Measurements from ENCODE around the gene RGS11. TPM values are rescaled to one million over a fixed set of nuclear protein-coding genes. Genes with fewer than 3 reads are reported as not detected.

Gene RGS11
- total and polyA plus RNA-seq, 12 donors: 0.83 to 98.6 (median 6.1) TPM

GRCh38 chr16:245105-245504 is 30.6 kb downstream of the RGS11 start:
- Histone ChIP-seq H3K27ac (no peak overlapping the region), H3K36me3 (replicated peaks in 1 of 2) (peaks cover 0 to 9% of the 10 kb centered on the region in 2 donors), H3K27me3 (no peaks in the 10 kb centered on the region), H3K4me1 (replicated peaks in 1 of 2) (no peaks in the 10 kb centered on the region), H3K4me3 (no peak overlapping the region), H3K9me3 (replicated peaks in 1 of 3) (no peaks in the 10 kb centered on the region)
- 93 to 95% (median 94%) methylated on average over 9 of the region's 9 CpGs for WGBS, 4 donors
- DNase-seq: no peak
- TF ChIP-seq CTCF (IDR thresholded peaks at IDR 0.05): no peak
- TF ChIP-seq POLR2A (IDR thresholded peaks at IDR 0.05): no peak
- intact Hi-C loops (cut with DNase I): no loop called here

- Histone ChIP-seq H3K27ac (no peak overlapping the region), H3K4me3 (no peak overlapping the region), H3K9me3 (replicated peaks in 1 of 3) (no peaks in the 10 kb centered on the region), H3K36me3 (replicated peaks in 1 of 2) (no peaks in the 10 kb centered on the region), H3K27me3 (no peaks in the 10 kb centered on the region), H3K4me1 (replicated peaks in 1 of 2) (no peaks in the 10 kb centered on the region)
- intact Hi-C loops (cut with DNase I): no loop called here
- no peak for DNase-seq
- TF ChIP-seq CTCF (IDR thresholded peaks at IDR 0.05) (no peak), POLR2A (IDR thresholded peaks at IDR 0.05) (no peak)
- 80 to 87% (median 85%) methylated on average over 4 of the region's 4 CpGs for WGBS, 4 donors
These were observed 32.4 kb downstream of the RGS11 start for GRCh38 chr16:243348-243747.

- no peak for DNase-seq
- 84 to 92% (median 89%) methylated on average over 10 of the region's 10 CpGs for WGBS, 4 donors
- Histone ChIP-seq H3K4me1 (replicated peaks in 1 of 2) (no peaks in the 10 kb centered on the region), H3K9me3 (replicated peaks in 1 of 3) (no peaks in the 10 kb centered on the region), H3K27ac (no peak overlapping the region), H3K27me3 (no peaks in the 10 kb centered on the region), H3K4me3 (no peak overlapping the region), H3K36me3 (replicated peaks in 1 of 2) (no peaks in the 10 kb centered on the region)
- intact Hi-C loops (cut with DNase I): no loop called here
- TF ChIP-seq CTCF (IDR thresholded peaks at IDR 0.05) (no peak), POLR2A (IDR thresholded peaks at IDR 0.05) (no peak)
These were observed 33.5 kb downstream of the RGS11 start for GRCh38 chr16:242281-242680.

- Histone ChIP-seq H3K4me1 (replicated peaks in 1 of 2) (peaks cover 3 to 4% of the 10 kb centered on the region in 2 donors), H3K9me3 (replicated peaks in 1 of 3) (no peaks in the 10 kb centered on the region), H3K36me3 (replicated peaks in 1 of 2) (no peaks in the 10 kb centered on the region), H3K27me3 (no peaks in the 10 kb centered on the region), H3K27ac (no peak overlapping the region), H3K4me3 (no peak overlapping the region)
- no peak for DNase-seq
- intact Hi-C loops (cut with DNase I): no loop called here
- WGBS, 4 donors: 91 to 94% (median 93%) methylated on average over 8 of the region's 8 CpGs
- TF ChIP-seq POLR2A (IDR thresholded peaks at IDR 0.05) (no peak), CTCF (IDR thresholded peaks at IDR 0.05) (no peak)
These were observed 35.2 kb downstream of the RGS11 start for GRCh38 chr16:240559-240958.
